Measurements from ENCODE around the gene KCNH6.

Gene KCNH6

DNA sequence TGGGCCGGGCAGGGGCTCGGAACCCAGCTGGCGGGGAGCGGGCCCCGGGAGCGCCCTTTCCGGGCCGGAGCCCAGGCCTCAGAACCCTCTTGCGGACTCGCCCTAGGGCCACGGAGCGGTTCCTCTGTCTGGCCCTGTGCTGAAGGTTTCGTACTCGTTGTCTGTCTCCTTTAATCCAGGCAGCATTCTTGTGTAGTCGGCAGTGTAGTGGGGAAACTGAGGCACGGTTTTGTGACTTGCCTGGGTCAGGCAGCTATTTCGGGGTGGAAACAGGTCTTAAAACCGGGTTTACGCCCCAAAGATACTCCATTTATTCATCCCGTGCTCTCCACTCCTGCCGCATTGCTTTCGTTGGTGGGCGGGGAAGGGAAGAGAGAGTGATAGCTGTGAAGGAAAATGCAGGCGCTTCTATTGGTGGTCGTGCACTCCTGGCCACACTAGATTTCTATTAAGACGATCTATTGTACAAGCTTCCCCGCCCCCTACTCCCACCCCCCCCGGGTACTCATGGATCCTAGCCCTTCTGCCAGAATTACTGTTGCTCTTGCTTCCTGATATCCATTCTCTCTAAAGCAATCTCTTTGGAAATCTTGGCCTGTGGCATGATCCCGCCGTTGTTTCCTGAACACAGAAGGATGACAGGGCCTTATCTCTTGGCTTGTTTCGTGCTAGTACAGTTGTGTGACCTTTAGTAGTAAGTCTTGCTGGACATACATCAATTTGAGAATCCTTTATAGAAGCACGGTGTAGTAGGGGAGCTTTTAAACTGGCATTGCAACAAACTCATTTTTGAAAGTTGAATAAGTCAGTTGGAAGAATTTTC is 27.9 kb downstream of the KCNH6 start:
- DNase-seq (ENCODE audit: low read depth in 2 of 2), result no peak

DNA sequence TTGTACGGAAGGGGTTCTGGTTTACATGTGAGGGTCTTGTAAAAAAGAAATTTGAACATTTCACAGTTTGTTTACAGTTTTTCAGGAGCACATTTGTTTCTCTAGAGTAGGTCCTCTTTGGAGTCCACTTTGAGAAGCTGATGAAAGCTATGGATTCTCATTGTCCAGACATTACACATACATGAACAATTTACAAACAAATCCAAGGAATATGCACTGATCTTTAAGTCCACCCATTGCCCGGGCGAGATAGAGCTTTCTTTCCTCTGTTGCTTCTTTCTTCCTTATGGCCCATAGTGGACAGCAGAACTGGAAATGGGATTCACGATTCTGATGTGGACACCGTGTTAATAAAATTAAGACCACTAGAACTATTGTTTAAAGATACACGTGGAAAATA is 29.1 kb downstream of the KCNH6 start:
- no peak for DNase-seq (ENCODE audit: low read depth in 2 of 2)

- no peak for DNase-seq (ENCODE audit: low read depth in 2 of 2)
Measured at GRCh38 chr17:63555500-63556156, 32.5 kb downstream of the KCNH6 start.

DNA sequence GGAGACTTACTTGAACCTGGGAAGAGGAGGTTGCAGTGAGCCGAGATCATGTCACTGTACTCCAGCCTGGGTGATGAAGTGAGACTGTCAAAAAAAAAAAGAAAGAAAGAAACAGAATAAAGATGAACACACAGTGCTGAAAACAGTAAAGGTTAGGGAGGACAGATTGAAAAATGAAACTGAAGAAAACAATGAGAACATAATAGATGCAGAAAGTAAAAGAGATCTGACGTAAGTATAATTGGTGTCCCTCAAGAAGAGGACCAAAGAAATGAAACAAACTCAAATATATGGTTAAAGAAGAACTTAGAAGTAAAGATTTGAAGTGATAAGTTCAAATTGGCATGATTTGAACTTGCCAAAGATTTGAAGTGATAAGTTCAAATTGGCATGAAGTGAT is 34.3 kb downstream of the KCNH6 start:
- DNase-seq (ENCODE audit: low read depth in 2 of 2), result no peak

DNA sequence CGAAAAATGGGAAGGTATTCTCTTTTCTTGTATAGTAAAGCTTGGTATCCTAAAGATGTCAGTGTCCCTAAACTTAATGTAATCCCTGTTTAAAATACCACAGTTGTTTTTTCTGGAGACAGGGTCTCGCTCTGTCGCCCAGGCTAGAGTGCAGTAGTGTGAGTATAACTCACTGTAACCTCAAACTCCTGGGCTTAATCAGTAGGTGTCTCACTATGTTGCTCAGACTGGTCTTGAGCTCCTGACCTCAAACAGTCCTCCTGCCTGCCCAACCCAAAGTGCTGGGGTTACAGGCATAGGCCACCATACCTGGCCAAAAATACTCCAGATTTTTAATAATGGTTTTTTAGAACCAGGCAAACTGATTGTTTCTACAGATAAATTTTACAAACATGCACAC is 35.3 kb downstream of the KCNH6 start:
- no peak for DNase-seq (ENCODE audit: low read depth in 2 of 2)

DNA sequence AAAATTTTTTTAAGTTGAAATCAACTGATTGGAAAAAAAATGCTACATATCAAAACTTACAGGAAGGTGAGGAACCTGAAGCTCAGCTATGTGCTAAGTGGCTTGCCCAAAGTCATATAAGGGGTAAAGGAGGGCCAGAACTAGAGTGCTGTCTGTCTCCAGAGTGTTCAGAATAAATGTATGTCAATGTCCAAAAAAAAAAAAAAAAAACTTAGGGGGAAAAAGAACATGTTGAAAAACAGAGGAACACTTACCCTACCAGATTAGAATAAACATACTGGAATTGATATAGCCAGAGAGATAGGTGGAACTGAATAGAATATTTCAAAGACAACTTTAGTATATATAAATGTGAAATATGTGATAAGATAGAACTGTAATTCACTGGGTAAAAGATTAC is 38.7 kb downstream of the KCNH6 start:
- DNase-seq (ENCODE audit: low read depth in 2 of 2), result no peak

GRCh38 chr17:63563339-63563738 is 40.2 kb downstream of the KCNH6 start:
- DNase-seq (ENCODE audit: low read depth in 2 of 2), result no peak

- no peak for DNase-seq (ENCODE audit: low read depth in 2 of 2)
Measured at GRCh38 chr17:63564562-63564961, 41.4 kb downstream of the KCNH6 start.

GRCh38 chr17:63567229-63567628 is 44.1 kb downstream of the KCNH6 start:
- DNase-seq (ENCODE audit: low read depth in 2 of 2), result no peak

DNA sequence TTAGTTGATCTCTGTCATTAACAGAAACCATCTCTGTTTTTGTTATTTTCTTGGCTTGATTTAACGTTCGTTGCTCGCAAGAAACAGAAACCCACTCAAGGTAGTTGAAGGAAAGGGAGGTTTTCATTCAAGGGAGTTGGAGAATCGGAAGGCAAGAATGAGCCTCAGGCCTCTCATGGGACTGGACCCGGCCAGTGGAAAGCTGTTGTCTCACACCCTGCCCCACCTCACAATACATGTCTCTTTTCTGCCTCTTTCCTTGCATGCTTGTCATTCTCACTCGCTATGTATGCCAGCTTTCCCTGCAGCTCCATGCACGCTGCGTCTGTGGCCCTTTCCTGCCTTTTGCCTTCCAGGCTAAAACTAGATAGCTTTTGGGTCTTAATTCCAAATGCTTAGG is 45.4 kb downstream of the KCNH6 start:
- DNase-seq (ENCODE audit: low read depth in 2 of 2), result no peak

DNA sequence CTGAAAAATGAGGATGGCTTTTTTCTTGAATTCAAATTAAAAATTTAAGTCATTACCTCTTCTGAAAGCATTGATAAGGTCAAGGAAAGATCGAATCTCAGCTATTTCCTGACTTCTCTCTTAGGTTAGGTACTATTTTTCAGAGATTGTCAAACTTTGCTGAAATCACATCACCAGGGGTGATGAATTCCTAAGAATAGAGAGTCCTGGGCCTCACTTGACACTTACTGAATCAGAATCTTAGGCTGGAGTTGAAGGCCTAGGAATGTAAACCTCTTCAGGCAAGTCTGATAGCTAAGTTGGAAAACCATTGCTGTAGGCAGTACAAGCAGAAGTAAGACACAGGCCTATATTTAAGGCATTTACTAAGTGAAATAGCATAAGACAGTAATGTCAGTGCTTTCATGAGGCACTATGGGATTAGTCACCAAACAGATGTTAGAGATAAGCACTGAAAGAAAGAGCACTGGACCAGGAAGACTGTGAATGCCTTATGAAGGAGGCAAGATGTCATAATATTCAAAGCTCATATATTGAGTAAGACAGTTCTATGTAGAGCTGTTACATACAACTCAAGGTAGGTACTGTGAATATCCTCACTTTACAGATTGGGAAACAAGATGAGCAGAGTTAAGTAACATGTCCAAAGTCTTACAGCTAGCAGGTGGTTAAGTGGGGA is 48.6 kb downstream of the KCNH6 start:
- DNase-seq (ENCODE audit: low read depth in 2 of 2), result no peak

DNA sequence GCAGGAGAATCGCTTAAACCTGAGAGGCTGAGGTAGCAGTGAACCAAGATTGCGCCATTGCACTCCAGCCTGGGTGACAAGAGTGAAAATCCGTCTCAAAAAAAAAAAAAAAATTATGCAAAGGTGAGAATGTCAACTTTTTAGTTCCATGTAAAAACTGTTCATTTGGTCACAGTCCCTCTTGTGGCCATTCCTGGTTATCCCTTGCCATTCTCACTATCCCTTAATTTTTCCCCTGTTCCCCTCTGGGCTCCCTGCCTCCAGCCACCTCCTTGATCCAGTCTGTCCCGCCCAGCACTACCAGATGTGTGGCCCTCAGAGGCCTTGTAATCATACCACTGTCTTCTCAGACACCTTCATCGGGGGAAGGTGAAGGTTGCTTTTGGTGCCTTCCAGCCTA is 50.5 kb downstream of the KCNH6 start:
- no peak for DNase-seq (ENCODE audit: low read depth in 2 of 2)

- no peak for DNase-seq (ENCODE audit: low read depth in 2 of 2)
Measured at GRCh38 chr17:63578027-63578768, 55.0 kb downstream of the KCNH6 start.

GRCh38 chr17:63578769-63579111 is 55.6 kb downstream of the KCNH6 start:
- no peak for DNase-seq (ENCODE audit: low read depth in 2 of 2)

DNA sequence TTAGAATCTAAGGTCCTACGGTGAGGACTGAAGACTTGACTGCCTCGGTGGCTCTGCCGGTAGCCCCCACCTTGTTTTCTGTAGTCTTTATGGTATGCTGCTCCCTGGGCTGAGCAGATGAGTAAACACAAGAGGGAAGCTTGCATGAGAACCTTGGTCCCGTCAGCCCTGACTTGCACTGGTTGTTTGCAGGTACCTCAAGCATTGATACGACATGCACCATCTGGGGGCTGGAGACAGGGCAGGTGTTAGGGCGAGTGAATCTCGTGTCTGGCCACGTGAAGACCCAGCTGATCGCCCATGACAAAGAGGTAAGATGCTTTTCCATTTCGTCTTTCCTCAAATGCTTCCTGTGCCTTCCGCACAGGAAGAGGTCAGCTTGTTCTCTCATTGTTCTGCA is 56.5 kb downstream of the KCNH6 start:
- DNase-seq (ENCODE audit: low read depth in 2 of 2), result no peak

DNA sequence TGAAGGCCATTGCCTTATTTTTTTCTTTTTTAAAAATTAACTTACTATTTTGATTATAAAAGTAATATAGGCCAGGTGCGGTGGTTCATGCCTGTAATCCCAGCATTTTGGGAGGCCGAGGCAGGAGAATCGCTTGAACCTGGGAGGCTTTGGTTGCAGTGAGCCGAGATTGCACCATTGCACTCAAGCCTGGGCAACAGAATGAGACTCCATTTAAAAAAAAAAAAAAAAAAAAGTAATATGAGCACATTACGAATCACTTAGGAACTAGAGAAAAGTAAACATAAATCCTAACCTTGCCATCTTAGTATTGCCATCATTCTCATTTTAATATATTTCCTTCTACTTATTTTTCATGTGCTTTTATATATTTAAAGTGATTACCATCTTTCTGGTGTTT is 64.6 kb downstream of the KCNH6 start:
- no peak for DNase-seq (ENCODE audit: low read depth in 2 of 2)

DNA sequence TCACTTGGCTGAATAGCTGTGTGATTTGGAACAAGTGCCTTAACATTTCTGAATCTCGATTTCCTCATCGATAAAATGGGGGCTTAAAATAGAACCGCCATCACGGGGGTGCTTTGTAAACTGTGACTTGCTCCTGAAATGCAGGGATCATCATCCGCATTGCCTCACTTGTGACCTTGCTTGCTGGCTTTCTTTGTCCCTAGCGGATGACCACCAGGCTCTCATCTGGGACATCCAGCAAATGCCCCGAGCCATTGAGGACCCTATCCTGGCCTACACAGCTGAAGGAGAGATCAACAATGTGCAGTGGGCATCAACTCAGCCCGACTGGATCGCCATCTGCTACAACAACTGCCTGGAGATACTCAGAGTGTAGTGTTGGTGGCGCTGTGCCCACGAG is 65.6 kb downstream of the KCNH6 start:
- DNase-seq (ENCODE audit: low read depth in 2 of 2), result no peak

GRCh38 chr17:63589646-63590045 is 66.5 kb downstream of the KCNH6 start:
- DNase-seq (ENCODE audit: low read depth in 2 of 2), result no peak

GRCh38 chr17:63592797-63593196 is 69.6 kb downstream of the KCNH6 start:
- DNase-seq (ENCODE audit: low read depth in 2 of 2), result no peak

GRCh38 chr17:63595132-63595531 is 72.0 kb downstream of the KCNH6 start:
- no peak for DNase-seq (ENCODE audit: low read depth in 2 of 2)

Data from stimulated activated CD8-positive, alpha-beta memory T cell treated with anti-CD3 and anti-CD28 coated beads, Interleukin-7, amount 100 ng/mL, for 4 hours (primary cell).